Muscle of leg (tissue), 11 donors: ENCODE results near the gene RPS5. TPM values are rescaled to one million over a fixed set of nuclear protein-coding genes. Genes with fewer than 3 reads are reported as not detected.

Experiments used
- DNase-seq: peaks from one replicate; pipeline ENCODE4 v3.0.0; 2013
- H3K27ac ChIP-seq: one replicate; pipeline ENCODE4 v1.5.1; 2013; ENCODE audit warnings: mild to moderate bottlenecking, low read length, control low read depth
- H3K27me3 ChIP-seq: one replicate; pipeline ENCODE4 v1.6.1; 2013; ENCODE audit warnings: low read length; ENCODE audit not compliant: control insufficient read depth, insufficient read depth
- H3K36me3 ChIP-seq: one replicate; pipeline ENCODE4 v1.6.1; 2013; ENCODE audit warnings: low read length; ENCODE audit not compliant: control insufficient read depth, insufficient read depth
- H3K4me1 ChIP-seq: one replicate; pipeline ENCODE4 v1.6.1; 2013; ENCODE audit warnings: low read length; ENCODE audit not compliant: control insufficient read depth, insufficient read depth
- H3K4me3 ChIP-seq: one replicate; pipeline ENCODE4 v1.5.1; 2013; ENCODE audit warnings: low read length, control low read depth
- H3K9me3 ChIP-seq: replicated peaks from 2 replicates; pipeline ENCODE4 v1.6.1; 2013; ENCODE audit warnings: low read depth, low read length; ENCODE audit not compliant: control insufficient read depth
- WGBS: methylation state at CpG from one replicate; pipeline ENCODE4 v1.1.5; 2013; ENCODE audit warnings: missing lambda C conversion rate; ENCODE audit not compliant: insufficient coverage; 5-methylcytosine and 5-hydroxymethylcytosine counted together
- polyA plus RNA-seq, 8 donors: library from polyadenylated mRNA; unstranded; fragments of 120-200 nt; gene quantifications; one replicate each; pipeline versions ENCODE4 v1.2.1 to v1.2.3, GENCODE V29; 2013; ENCODE audit warnings: inconsistent platforms in 1 of 8, low replicate concordance in 1 of 8; ENCODE audit not compliant: insufficient read length in 8 of 8, insufficient read depth in 1 of 8
- total RNA-seq: library from RNA; stranded (reverse); fragments of 120-200 nt; gene quantifications from one replicate; pipeline ENCODE4 v1.2.4, GENCODE V29; 2013

The RPS5 gene
- total and polyA plus RNA-seq, 9 donors = 1,523 to 2,401 (median 1,761) TPM

GRCh38 chr19:58381460-58382212, 5.4 kb upstream of the RPS5 start:
- Histone ChIP-seq H3K27me3 (no peaks in the 10 kb centered on the region), H3K36me3 (no peaks in the 10 kb centered on the region), H3K4me1 (peaks cover 34% of the 10 kb centered on the region), H3K27ac (peak overlapping the region; percentile 91), H3K4me3 (peak overlapping the region; percentile 74), H3K9me3 (no peaks in the 10 kb centered on the region)
- WGBS = 52% methylated on average over 16 of the region's 26 CpGs
- no peak for DNase-seq

- peaks cover 40% of the 10 kb centered on the region for H3K4me1 ChIP-seq
- 84% methylated on average over 4 of the region's 6 CpGs for WGBS
- no peaks in the 10 kb centered on the region for H3K27me3 ChIP-seq
Measured at GRCh38 chr19:58382997-58383603, 4.0 kb upstream of the RPS5 start.

GRCh38 chr19:58385313-58385890, 1.7 kb upstream of the RPS5 start:
- H3K36me3 ChIP-seq = peaks cover 13% of the 10 kb centered on the region
- peak overlapping the region; percentile 79 for H3K4me3 ChIP-seq
- no peaks in the 10 kb centered on the region for H3K9me3 ChIP-seq
- no peaks in the 10 kb centered on the region for H3K27me3 ChIP-seq
- peaks cover 31% of the 10 kb centered on the region for H3K4me1 ChIP-seq
- peak overlapping the region; percentile 98 for H3K27ac ChIP-seq
- DNase-seq = no peak
- WGBS = 67% methylated on average over 8 of the region's 9 CpGs

More at GRCh38 chr19:58382997-58383603, 4.0 kb upstream of the RPS5 start:
- Histone ChIP-seq H3K27ac (no peak overlapping the region), H3K36me3 (peaks cover 2% of the 10 kb centered on the region), H3K4me3 (no peak overlapping the region), H3K9me3 (no peaks in the 10 kb centered on the region)
- no peak for DNase-seq

GRCh38 chr19:58385891-58386575, 1.0 kb upstream of the RPS5 start:
- Histone ChIP-seq H3K27me3 (no peaks in the 10 kb centered on the region), H3K27ac (peak overlapping the region; percentile 98), H3K9me3 (no peaks in the 10 kb centered on the region), H3K4me1 (peaks cover 30% of the 10 kb centered on the region), H3K4me3 (peak overlapping the region; percentile 79), H3K36me3 (peaks cover 19% of the 10 kb centered on the region)
- WGBS = under 1% methylated on average over 25 of the region's 36 CpGs
- DNase-seq = peak; percentile 42

GRCh38 chr19:58387338-58388174, 487 bp downstream of the RPS5 start:
- Histone ChIP-seq H3K9me3 (no peaks in the 10 kb centered on the region), H3K36me3 (peaks cover 32% of the 10 kb centered on the region), H3K27me3 (no peaks in the 10 kb centered on the region), H3K27ac (peak overlapping the region; percentile 43), H3K4me3 (peak overlapping the region; percentile 79), H3K4me1 (peaks cover 24% of the 10 kb centered on the region)
- 17% methylated on average over 24 of the region's 39 CpGs for WGBS
- no peak for DNase-seq

- Histone ChIP-seq H3K27me3 (no peaks in the 10 kb centered on the region), H3K36me3 (peaks cover 38% of the 10 kb centered on the region), H3K27ac (no peak overlapping the region), H3K4me3 (peak overlapping the region; percentile 79), H3K4me1 (peaks cover 24% of the 10 kb centered on the region), H3K9me3 (no peaks in the 10 kb centered on the region)
- 89% methylated on average over 1 of the region's 3 CpGs for WGBS
- DNase-seq = no peak
Measured at GRCh38 chr19:58388175-58388526, 1.1 kb downstream of the RPS5 start.

- H3K4me1 ChIP-seq = peaks cover 7% of the 10 kb centered on the region
- no peaks in the 10 kb centered on the region for H3K9me3 ChIP-seq
- WGBS = 92% methylated on average over 22 of the region's 26 CpGs
- no peak overlapping the region for H3K4me3 ChIP-seq
- DNase-seq = no peak
- no peak overlapping the region for H3K27ac ChIP-seq
- H3K27me3 ChIP-seq = peaks cover 35% of the 10 kb centered on the region
- peaks cover 58% of the 10 kb centered on the region for H3K36me3 ChIP-seq
Measured at GRCh38 chr19:58392945-58393724, 6.1 kb downstream of the RPS5 start.

- H3K4me3 ChIP-seq = no peak overlapping the region
- peaks cover 5% of the 10 kb centered on the region for H3K4me1 ChIP-seq
- no peak for DNase-seq
- H3K27ac ChIP-seq = no peak overlapping the region
- WGBS = no CpG with 5 or more reads among the region's 4 CpGs
- peaks cover 54% of the 10 kb centered on the region for H3K36me3 ChIP-seq
- H3K9me3 ChIP-seq = no peaks in the 10 kb centered on the region
- peaks cover 37% of the 10 kb centered on the region for H3K27me3 ChIP-seq
Measured at GRCh38 chr19:58393725-58394033, 6.6 kb downstream of the RPS5 start.

- whole genome bisulfite sequencing = 93% methylated on average over 2 of the region's 3 CpGs
- H3K36me3 ChIP-seq = peaks cover 47% of the 10 kb centered on the region
- H3K9me3 ChIP-seq = no peaks in the 10 kb centered on the region
- no peak overlapping the region for H3K27ac ChIP-seq
- peaks cover 5% of the 10 kb centered on the region for H3K4me1 ChIP-seq
- peak; percentile 12 for DNase-seq
- H3K27me3 ChIP-seq = peaks cover 37% of the 10 kb centered on the region
- no peak overlapping the region for H3K4me3 ChIP-seq
Measured at GRCh38 chr19:58394821-58395219, 7.8 kb downstream of the RPS5 start.
